Measurements from ENCODE around the gene RUNX3.
"Not testable (repeated sequence)": the region's sequence is repeated elsewhere in the genome, so short reads cannot be mapped to it uniquely, and the experiment has no call there.

RUNX3 gene

GRCh38 chr1:24930260-24931145 is at the start of gene RUNX3:
TSS of gene RUNX3 (minus strand) at chr1:24930276. CDS start at chr1:24929868, 408 bp downstream.
- peak; percentile 76 for DNase-seq

GRCh38 chr1:24979232-24979631 is 49.2 kb upstream of the RUNX3 start:
- not testable (repeated sequence) for DNase-seq

- DNase-seq = no peak
Observed at GRCh38 chr1:24978383-24979032, 48.4 kb upstream of the RUNX3 start.

GRCh38 chr1:24975391-24975790 is 45.3 kb upstream of the RUNX3 start:
- no peak for DNase-seq

GRCh38 chr1:24973315-24973714 is 43.2 kb upstream of the RUNX3 start:
- no peak for DNase-seq

GRCh38 chr1:24972915-24973242 is 42.8 kb upstream of the RUNX3 start:
- DNase-seq = no peak

- peak; percentile 24 for DNase-seq
Observed at GRCh38 chr1:24972221-24972914, 42.3 kb upstream of the RUNX3 start.

- DNase-seq = no peak
Observed at GRCh38 chr1:24970926-24971875, 41.1 kb upstream of the RUNX3 start.

GRCh38 chr1:24970399-24970753 is 40.3 kb upstream of the RUNX3 start:
- peak; percentile 35 for DNase-seq

GRCh38 chr1:24969596-24970398 is 39.7 kb upstream of the RUNX3 start:
- no peak for DNase-seq

GRCh38 chr1:24968941-24969585 is 39.0 kb upstream of the RUNX3 start:
- DNase-seq = no peak

GRCh38 chr1:24967962-24968361 is 37.9 kb upstream of the RUNX3 start:
- DNase-seq = no peak

GRCh38 chr1:24967555-24967954 is 37.5 kb upstream of the RUNX3 start:
- no peak for DNase-seq

GRCh38 chr1:24966724-24967346 is 36.8 kb upstream of the RUNX3 start:
- no peak for DNase-seq

- no peak for DNase-seq
Observed at GRCh38 chr1:24966121-24966723, 36.1 kb upstream of the RUNX3 start.

- no peak for DNase-seq
Observed at GRCh38 chr1:24965571-24965930, 35.5 kb upstream of the RUNX3 start.

GRCh38 chr1:24964811-24965570 is 34.9 kb upstream of the RUNX3 start:
- no peak for DNase-seq

- no peak for DNase-seq
Observed at GRCh38 chr1:24963943-24964693, 34.0 kb upstream of the RUNX3 start.
